GM21737 (cell line): ENCODE measurements around the gene KIF1A.

Experiments
- ATAC-seq: cut with Tn5 transposase; IDR thresholded peaks from one replicate; pipeline ENCODE4 v1.9.1; 2021; ENCODE audit warnings: mild to moderate bottlenecking, moderate library complexity; ENCODE audit not compliant: unreplicated experiment

The KIF1A gene

DNA sequence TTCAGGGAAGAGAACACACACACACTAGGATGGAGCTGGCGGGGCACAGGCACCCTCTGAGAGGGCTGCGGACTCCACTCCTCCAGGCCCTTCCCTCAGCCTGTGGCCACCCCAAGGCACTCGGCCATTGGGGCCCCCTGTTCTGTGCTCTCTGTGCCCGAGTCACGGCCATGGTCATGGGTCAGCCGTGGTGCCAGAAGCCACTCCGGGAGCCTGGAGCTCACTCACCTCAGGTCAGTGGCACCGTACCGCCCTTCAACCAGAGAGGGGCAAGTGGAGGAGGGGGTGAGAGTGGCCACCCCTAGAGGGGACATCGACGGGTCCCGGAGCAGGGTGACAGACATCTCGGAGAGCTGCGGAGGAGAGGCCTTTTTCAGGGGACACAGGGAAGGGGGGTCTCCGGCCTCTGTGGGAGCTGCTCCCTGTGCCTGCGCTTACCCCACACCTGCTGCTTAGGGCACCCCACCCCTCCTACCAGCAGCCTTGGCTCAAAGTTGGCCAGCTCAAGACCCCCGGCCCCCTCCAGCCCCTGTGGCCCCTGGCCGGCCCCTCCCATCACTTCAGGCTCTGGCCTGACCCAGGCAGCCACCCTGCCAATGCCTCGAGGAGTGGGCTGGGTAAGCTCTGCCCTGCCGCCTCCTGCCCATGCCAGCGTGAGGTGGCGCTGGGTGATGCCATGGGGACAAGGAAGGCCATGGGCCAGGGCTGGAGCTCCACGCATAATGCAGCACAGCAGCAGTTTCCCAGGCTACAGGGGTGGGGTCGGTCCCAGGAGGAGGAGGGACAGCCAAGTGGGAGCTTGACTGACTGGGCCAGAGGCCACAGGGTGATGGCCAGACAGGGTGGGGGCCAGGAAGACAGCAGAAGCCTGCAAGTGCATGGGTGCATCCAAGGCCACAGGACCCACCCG, 99.1 kb downstream of the KIF1A start:
- no peak for ATAC-seq

DNA sequence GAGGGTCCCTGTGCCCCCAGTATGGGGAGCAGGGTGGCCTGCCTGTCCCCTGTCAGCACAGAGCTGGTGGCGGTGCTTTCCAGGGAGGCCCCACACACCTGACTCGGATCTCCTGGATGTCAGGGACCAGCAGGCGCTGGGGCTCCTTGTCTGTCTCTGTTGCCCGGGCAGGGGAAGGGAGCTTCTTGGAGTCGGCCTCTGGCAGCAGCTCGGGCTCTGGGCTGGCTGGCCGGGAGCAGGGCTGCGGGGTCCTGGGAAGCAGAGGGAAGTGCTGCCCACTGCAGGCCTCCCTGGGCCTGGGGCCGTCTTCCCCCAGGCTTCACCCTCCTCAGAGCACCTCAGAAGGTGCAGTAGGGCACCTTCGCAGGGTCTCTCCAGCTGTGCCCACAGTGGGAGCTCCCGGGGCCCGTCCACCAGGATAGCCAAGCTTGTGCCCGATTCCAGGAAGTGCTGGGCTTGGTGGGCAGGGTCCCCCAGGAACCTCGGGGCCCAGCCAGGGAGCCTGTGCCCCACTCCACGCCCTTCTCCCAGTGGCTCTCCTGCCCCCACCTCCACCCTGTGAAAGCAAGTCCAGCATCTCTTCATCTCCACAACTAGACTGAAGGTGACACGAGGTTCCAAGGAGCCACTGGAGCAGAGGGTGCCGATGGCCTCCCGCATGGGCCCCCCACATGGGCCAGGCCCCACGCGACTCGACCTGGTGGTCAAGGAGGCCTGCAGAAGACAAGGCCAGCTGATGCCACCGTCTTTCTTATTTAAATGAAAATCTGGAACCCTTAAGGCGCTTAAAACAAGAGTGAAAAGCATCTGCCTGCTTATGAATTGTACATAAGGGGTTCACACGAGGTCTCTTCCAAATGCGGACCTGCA, 100.1 kb downstream of the KIF1A start:
- ATAC-seq, result no peak

DNA sequence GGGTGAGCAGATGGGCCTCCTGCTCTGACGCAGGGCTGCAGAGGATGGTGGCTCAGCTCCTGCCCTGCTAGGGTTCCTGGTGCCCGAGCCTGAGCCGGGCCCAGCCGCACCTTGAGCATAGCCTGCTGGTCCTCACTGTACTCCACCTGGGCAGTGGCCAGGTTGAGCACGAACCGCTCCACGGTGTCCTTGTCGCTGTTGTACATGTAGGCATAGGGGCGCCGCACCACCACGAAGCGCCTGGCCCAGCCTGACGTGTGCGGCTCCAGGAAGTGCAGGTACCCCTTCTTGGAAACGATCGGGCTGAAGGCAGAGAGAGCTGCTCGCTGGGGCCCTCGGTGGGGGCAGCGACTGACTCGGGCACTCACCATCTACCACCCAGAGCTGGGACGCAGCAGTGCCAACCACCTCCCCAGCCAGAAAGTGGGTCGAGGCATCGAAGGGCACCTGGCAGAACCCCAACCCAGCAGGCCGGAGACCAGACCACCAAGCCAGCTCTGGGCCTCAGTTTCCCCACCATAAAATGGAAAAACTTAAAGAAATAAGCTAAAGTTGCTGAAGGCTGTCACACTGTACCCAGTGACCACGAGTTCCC, 101.0 kb downstream of the KIF1A start:
- no peak for ATAC-seq

DNA sequence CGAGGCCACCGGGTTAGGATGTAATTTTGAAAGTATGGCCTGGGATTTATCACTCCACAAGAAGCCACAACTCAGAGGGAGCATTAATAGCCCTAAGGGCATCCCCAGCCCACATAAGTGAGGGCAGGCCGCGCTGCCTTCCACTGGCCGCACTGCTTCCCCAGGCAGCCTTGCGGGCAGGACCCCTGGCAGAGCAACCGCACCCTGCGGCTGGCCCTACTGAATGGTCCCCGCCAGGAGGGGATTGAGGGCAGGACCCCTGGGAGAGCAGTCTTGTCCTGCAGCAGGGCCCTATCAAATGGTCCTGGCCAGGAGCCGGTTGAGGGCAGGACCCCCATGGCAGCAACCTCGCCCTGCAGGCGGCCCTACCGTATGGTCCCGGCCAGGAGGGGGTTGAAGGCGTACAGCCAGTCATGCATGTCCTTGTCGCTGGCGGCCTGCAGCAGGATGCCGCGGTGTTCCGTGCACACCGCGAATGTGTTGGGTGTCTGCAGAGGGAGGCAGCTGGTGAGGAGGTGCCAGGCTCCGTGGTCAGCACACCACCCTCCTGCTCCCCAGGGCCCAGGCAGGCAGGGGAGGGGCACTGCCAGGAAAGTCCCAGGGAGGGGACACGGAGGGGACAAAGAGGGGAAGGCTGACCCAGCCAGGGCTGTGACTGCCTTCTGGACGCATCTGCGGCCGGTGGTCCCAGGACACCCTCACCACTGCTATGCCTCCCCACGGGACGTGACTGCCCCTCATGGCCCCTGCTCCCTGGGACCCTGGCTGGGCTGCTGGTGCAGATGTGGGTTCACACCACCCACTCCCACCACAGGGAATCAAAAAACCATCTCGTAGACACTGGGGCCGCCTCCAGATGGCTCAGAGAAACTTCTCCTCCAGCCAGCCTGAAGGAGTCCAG, 102.1 kb downstream of the KIF1A start:
- ATAC-seq, result no peak

DNA sequence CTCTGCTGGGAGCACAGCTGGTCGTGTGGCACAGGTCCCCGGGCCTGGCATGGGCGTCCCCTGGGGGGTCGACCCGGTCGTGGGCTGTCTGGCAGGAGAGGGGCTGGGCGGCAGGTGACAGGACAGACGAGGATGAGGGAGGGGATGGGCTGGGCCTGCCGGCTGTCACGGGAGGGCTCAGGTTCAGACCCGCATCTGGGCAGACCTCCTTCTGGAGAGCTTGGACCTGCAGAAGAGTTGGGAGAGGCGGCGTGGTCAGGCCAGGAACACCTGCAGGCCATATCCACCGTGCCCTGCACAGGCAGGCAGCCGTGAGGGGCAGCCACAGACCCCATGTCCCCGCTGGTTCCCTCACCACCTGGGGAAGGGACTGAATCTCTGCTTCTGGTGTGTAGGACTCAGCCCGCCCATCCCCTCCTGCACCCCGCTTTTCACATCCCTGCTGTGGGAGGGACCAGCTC, 102.8 kb downstream of the KIF1A start:
- ATAC-seq, result no peak

DNA sequence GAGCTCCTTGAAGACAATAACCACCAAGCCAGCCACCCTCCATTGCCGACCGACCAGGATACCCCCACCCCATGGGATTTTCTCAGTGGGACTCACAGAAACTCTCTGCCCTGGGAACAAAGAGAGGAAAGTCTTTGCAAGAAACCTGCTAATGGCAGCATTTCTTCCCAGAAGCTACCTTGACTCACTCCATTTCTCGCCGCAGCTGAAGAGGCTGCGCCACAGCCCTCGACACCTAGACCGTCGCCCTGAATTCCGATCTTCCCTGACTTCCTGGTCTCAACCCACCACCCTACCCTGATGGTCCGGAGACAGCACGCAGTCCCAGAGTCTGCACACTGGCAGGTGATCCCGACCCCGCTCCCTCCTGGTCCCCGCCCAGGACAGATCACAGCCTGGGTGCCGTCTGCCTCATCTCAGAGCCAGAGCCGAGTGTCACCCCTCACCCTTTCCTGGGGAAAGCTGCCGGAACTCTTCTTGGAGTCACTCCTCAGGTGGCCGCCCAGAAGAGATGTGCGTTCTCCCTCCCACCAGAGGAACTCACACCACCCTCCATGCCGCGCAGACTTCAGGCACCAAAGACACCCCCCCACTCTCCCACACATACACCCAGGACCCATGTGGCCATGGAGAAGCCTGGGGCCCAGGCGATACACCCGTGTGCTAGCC, 103.8 kb downstream of the KIF1A start:
- ATAC-seq, result no peak

DNA sequence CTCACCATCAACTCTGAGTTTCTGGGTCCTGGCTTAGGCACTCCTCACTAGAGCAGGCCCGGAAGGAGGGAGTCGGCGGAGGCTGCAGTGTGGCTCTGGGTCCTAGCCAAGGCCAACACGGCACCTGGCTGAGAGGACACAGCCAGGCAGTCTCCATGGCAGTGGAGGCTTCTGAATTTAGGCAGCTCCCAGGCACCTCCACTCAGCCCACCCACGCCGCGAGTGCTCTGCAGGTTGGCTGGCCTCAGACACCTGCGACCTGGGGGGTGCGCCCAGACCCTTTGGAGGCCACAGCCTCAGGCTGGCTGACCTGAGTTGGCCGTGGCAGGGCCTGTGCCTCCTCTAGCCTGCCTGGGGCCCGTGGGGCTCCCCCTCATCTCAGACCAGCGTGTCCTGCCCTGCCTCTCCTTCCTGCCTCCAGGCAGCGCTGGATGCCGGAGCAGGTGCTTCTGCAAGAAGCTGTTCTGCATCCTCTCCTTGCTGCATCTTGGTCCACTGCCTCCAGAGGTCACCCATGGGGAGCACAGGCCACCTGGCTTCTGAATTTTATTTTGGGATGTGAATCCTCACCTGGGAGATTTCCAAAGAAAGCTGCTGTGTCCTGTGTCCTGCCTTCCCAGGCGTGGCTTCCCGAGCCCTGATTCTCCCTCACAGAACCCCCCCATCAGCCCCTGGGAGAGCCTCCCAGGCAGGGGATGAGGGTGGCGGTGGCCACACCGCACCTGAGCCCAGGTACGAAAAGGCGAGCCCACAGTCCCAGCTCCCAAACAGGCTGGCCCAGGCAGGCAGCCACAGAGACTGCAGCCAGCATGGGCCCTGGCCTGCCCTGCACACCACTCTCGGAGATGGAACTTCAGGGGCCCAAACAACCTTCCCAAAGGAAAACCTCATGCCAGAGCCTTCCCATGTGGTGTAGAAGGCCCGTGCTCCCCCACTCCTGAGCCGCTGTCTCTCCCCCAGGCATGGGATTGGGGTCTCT, 105.0 kb downstream of the KIF1A start:
- ATAC-seq, result no peak

DNA sequence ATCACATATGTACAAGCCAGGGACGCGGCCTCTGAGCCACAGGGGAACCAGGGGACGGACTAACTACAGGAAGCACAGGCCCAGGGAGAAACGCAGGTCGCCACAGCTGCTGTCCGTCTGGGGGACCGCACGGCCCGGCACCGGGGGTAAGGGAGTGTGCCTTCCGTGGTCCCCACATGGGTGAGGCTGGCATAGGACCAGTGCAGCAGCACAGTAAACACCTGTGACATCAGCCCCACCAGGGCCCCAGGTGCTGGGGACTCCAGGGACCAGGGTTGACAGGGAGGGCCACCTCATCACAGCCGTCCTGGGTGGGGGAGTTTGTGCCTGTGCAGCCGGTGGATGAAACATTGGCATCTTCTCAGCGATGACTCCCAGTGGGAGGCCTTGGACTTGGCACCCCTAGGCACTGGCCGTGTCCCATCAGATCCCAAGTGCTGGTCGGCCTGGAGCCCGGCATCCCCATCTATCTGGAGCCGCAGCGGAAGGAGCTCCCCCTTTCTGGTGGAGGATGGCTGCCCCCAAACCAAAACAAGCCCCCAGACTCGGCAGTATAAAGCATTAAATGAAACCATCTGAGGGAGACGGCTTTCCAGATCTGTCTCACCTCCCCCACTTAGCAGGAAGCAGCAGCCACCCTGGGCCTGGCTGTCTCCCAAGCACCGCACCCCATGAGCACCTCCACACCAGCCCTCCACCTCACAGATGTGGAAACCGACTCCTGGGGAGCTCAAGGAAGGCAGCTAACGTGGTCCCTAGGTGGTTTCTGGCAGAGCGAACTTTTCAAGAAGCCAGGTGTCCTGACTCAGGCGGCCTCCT, 105.9 kb downstream of the KIF1A start:
- ATAC-seq, result no peak

DNA sequence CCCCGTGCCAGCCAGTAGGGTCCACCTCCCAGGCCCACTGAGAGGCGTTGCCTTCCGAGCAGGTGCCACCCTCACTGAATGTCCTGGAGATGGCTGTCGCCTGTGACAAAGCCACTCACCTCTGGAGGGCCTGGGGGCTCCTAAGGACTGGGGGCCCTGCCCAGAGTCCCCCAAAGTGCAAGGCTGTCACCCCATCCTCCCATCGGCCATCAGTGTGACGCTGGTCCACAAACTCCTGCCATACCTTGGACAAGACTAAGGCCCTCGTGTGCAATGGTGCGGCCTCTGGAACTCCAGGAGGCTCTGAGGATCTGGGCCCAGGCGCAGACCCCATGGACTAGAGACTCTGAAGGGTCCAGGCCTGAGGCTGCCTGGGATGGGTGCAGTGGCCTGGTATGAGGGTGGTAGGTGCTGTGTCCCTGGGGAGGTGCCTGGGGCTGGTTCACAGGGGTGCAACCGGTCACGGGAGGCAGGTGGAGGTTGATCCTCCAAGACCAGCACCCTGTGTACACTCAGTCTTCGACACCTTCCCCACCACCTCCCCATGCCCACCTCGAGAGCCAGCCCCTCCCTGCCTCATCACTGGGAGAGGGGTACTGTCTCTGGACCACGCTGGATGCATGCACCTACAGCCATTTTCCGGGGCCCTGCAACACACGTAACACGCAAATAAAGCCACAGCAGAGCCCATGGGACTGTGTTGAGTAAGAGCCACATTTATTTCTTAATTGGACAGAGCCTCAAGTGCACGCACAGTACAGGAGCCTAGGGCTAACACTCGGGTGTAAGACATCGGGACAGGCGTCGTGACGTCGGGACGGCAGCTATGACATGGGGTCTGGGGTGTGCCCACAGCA, 106.7 kb downstream of the KIF1A start:
- ATAC-seq, result no peak

DNA sequence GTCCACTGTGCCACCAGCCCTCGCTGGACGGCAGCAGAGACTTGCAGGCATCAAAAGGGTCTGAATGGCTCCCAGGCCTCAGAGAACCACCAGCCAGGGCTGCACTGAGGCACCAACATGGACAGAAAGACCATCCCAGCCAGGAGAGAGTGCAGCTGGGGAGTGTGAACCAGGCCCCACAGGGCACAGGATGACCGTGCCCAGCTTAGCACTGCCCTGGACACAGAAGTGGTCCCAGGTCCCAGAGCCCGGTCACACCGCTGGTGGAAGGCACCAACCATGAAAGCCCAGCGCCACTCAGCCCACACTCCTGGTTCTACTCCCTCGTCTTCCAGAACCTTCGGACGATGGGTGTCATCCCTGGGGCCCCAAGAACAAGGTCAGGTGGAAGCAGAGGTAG, 107.9 kb downstream of the KIF1A start:
- no peak for ATAC-seq

DNA sequence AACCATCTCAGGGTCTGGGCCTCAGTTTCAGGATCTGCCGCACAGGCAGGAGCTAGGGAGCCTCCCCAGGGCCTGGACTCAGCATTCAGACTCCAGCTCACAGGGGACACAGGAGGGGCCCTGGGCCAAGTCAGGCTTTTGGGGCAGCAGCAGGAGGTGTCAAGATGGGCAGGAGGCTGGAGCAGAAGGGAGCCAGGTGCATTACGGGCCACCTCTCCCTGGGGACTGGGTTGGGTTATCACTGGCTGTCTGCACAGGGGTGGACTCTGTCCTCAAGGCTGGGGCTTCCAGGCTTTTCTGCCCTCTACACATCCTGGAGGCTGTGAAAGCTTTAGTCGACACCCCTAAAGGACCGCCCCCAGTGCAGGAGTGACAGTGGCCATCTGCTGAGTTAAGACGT, 108.3 kb downstream of the KIF1A start:
- no peak for ATAC-seq

DNA sequence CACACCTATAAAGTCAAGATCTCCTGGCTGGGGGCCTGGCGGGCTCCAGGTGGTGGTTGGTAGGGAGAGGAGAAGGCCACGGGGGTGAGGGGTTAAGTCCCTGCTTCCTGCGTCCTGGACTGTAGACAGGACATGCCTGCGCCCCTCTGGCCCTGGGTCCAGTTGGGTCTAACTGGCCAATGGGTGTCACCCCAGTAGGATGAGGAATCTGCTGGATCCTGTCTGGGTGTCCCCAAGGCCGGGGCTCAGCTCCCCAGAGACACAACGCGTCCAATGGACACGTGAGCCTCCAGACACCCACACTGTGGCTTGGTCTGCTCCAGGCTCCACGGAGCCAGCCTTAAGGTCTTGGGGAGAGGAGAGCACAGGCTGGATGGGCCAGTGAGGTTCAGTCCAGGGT, 108.7 kb downstream of the KIF1A start:
- ATAC-seq, result no peak

DNA sequence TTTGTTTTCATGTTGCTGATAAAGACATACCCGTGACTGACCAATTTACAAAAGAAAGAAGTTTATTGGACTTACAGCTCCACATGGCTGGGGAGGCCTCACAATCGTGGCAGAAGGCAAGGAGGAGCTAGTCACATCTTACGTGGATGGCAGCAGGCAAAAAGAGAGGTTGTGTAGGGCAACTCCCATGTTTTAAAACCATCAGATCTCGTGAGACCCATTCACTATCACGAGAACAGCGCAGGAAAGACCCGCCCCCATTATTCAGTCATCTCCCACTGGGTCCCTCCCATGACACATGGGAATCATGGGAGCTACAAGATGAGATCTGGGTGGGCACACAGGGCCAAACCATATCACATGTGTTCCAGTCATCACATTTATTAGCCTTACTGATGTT, 111.6 kb downstream of the KIF1A start:
- no peak for ATAC-seq

DNA sequence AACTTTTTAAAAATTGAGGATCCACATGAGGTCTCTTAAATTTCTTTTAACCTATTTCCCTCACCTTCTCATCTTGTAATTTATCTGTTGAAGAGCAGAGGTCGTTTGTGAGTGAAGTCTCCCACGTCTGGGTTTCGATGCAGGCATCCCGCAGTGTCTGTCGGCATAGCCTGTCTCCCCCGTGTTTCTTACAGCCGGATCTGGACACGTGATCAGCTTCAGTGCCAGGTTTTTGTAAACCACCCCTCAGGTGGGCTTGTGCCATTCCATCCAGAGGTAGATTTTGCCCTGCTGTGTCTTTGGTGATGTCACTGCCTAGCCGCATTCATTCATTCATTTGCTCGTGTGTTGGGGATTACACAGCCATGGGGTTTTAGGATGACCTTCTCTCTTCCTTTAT, 112.2 kb downstream of the KIF1A start:
- ATAC-seq, result no peak

DNA sequence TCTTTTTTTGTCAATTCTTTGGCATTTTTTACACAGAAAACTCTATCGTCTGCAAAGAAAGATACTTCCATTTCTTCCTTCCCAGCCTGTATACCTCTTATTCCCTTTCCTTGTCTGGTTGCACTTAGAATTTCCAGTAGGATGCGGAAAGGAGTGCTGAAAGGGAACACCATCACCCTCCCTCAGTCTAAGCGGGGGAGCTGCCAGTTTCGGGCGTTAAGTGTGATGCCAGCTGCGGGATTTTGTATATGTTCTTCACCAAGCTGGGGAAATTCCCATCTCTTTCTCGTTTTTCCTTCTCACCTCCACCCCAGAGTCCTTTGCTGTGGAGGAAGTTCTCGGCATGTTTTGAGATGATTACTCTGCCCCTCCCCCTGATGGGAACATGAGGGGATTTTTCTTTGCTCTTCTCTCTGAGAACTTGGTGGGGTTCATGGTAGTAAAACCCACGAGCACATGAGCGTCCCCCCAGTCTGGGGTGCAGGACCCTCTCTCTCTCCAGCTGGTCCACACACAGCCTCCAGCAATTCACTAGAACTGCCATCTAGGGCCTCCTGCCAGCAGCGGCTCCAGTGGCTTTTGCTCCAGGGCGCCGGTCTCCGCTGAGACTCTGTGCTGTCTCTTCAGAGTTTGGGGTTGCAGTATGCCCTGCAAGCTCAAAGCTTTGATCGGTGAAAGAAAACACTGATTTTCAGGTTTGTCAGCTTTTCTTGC, 112.8 kb downstream of the KIF1A start:
- ATAC-seq, result no peak

DNA sequence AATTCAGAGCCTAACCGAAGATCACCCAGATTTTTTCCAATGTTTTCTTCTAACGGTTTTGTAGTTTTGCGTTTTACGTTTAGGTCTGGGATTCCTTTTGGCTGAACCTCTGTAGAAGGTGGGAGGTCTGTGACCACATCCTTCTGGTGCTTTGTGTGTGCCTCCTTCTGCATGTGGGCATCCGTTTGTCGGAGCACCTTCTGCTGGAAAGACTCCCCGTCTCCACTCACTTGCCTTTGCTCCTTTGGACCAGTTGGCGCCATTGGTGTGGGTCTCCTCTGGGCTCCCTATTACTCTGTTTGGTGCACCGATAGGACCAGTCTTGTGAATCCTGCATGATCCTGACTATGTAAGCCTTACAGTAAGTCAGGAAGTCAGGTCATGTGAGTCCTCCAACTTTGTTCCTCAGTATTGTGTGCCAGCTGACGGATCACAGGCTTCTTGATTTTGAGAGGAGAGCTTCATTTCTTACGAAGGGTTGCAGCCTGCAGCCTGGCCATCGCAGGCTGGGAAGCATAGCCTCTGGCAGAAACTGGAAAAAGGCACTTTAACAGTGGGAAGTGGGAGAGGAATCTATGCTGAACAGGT, 114.7 kb downstream of the KIF1A start:
- ATAC-seq, result no peak
